Spleen (tissue), 11 donors: ENCODE results near the gene MASP1. TPM values are rescaled to one million over a fixed set of nuclear protein-coding genes. Genes with fewer than 3 reads are reported as not detected.

ENCODE experiments used
- DNase-seq: peaks from one replicate; pipeline ENCODE4 v3.0.0-alpha.2; 2020
- H3K27ac ChIP-seq, 8 donors: fragments of 200-600 bp; sonication (generic) in 7 of 8; 1 replicate in 4 of 8; 2 replicates in 4 of 8; pipeline versions ENCODE4 v1.5.0 to v1.8.0; 2016 to 2021; ENCODE audit warnings: inconsistent platforms in 4 of 8, mild to moderate bottlenecking in 4 of 8, moderate library complexity in 1 of 8
- H3K27me3 ChIP-seq, 7 donors: fragments of 200-600 bp; sonication (generic) in 6 of 7; replicated peaks in 1 of 7; 1 replicate in 4 of 7; 2 replicates in 3 of 7; pipeline versions ENCODE4 v1.5.0 to v1.8.0; 2016 to 2021; ENCODE audit warnings: inconsistent platforms in 3 of 7, mild to moderate bottlenecking in 1 of 7
- H3K36me3 ChIP-seq, 6 donors: fragments of 200-600 bp; sonication (generic) in 5 of 6; 1 replicate in 4 of 6; 2 replicates in 2 of 6; pipeline versions ENCODE4 v1.5.0 to v1.8.0; 2016 to 2021; ENCODE audit warnings: inconsistent platforms in 2 of 6
- H3K4me1 ChIP-seq, 6 donors: fragments of 200-600 bp; sonication (generic) in 5 of 6; 1 replicate in 3 of 6; 2 replicates in 3 of 6; pipeline versions ENCODE4 v1.5.0 to v1.8.0; 2016 to 2021; ENCODE audit warnings: inconsistent platforms in 3 of 6
- H3K4me3 ChIP-seq, 8 donors: fragments of 200-600 bp; sonication (generic) in 7 of 8; 1 replicate in 4 of 8; 2 replicates in 4 of 8; pipeline versions ENCODE4 v1.5.0 to v1.8.0; 2016 to 2021; ENCODE audit warnings: inconsistent platforms in 4 of 8, mild to moderate bottlenecking in 4 of 8, moderate library complexity in 2 of 8
- H3K9me3 ChIP-seq, 8 donors: fragments of 200-600 bp; sonication (generic) in 7 of 8; 1 replicate in 4 of 8; 2 replicates in 4 of 8; pipeline versions ENCODE4 v1.5.0 to v1.8.0; 2016 to 2021; ENCODE audit warnings: inconsistent platforms in 4 of 8
- CTCF ChIP-seq, 11 experiments: fragments of 200-600 bp in 7 of 11; fragments of 450-650 bp in 4 of 11; sonication (generic) in 4 of 11; IDR thresholded peaks in 8 of 11; conservative IDR thresholded peaks in 3 of 11; 1 replicate in 7 of 11; 2 replicates in 4 of 11; pipeline versions ENCODE4 v1.4.0 to v1.8.0; 2016 to 2021; ENCODE audit warnings: antibody characterized with exemption in 11 of 11, inconsistent platforms in 4 of 11, mild to moderate bottlenecking in 1 of 11
- POLR2A ChIP-seq, 3 donors: fragments of 450-650 bp; IDR thresholded peaks; one replicate each; pipeline ENCODE4 v1.5.1; 2017; ENCODE audit warnings: antibody characterized with exemption in 3 of 3, mild to moderate bottlenecking in 1 of 3
- POLR2AphosphoS5 ChIP-seq, 3 donors: sonication (generic); formaldehyde crosslinking; IDR thresholded peaks; one replicate each; pipeline ENCODE4 v1.5.1; 2017; ENCODE audit warnings: antibody characterized with exemption in 3 of 3
- WGBS, 5 donors: extraction: QIAGEN DNeasy Blood & Tissue Kit in 3 of 5; methylation state at CpG; one replicate each; pipeline versions ENCODE4 v1.1.5 to v1.1.7; 2013 to 2018; 5-methylcytosine and 5-hydroxymethylcytosine counted together
- intact Hi-C: fragments of 100-400 bp; cut with DNase I; formaldehyde crosslinking; loops from one replicate; pipeline ENCODE4 v1.15.0; 2023; ENCODE audit warnings: low total_unique reads
- polyA plus RNA-seq, 3 donors: library from polyadenylated mRNA; stranded (reverse); fragments of 200-250 nt; gene quantifications; one replicate each; pipeline ENCODE4 v1.2.1, GENCODE V29; 2013
- total RNA-seq, 7 donors: library from RNA; depleted of rRNA in 3 of 7; stranded (reverse); fragments of >200 nt in 3 of 7; fragmentation: NEBNext Ultra II Directional in 4 of 7; extraction: Animal tissue kit (Norgen Biotek cat#: 25700) in 4 of 7; gene quantifications; one replicate each; pipeline versions ENCODE4 v1.1.0 to v1.2.1, GENCODE V29; 2016 to 2021
- donor health status: healthy with polysubstance abuse.
- donor health status: DM: no; HTN: no; CAD: no; lungs with moderate emphysema.
- donor health status: DM: no; HTN: no; CAD: no.
- donor health status: Bipolar disorder and iron deficiency.
- donor health status: healthy.
- donor health status: DM: no; HTN: no; CAD: no.
- donor health status: DM: yes; HTN: yes; CAD: no.

MASP1 gene
- total and polyA plus RNA-seq, 10 donors: 0.05 to 1.9 (median 0.39) TPM; not detected in 2

GRCh38 chr3:187212705-187213104 lies 78.8 kb downstream of the MASP1 start:
- intact Hi-C loops: loop anchor here (10.0 kb wide), 1 partner anchor 502 kb away; no protein-coding TSS in a partner anchor
- peaks cover 0 to 10% (median 3%) of the 10 kb centered on the region in 6 donors for H3K4me1 ChIP-seq
- no peak for DNase-seq
- WGBS, 5 donors: 75 to 85% (median 81%) methylated on average over 4 of the region's 4 CpGs
- no peaks in the 10 kb centered on the region for H3K9me3 ChIP-seq
- no peak overlapping the region for H3K4me3 ChIP-seq
- TF ChIP-seq POLR2A (IDR thresholded peaks at IDR 0.05) (no peak), CTCF (IDR thresholded peaks at IDR 0.05 in 8 of 11, conservative IDR thresholded peaks at IDR 0.05 in 3 of 11) (no peak), POLR2AphosphoS5 (IDR thresholded peaks at IDR 0.05) (no peak)
- no peaks in the 10 kb centered on the region for H3K36me3 ChIP-seq
- H3K27ac ChIP-seq: no peak overlapping the region
- H3K27me3 ChIP-seq: no peaks in the 10 kb centered on the region

- DNase-seq: no peak
- peaks cover 0 to 10% (median 3%) of the 10 kb centered on the region in 6 donors for H3K4me1 ChIP-seq
- intact Hi-C loops: loop anchor here (10.0 kb wide), 1 partner anchor 503 kb away; no protein-coding TSS in a partner anchor
- TF ChIP-seq POLR2AphosphoS5 (IDR thresholded peaks at IDR 0.05) (no peak), POLR2A (IDR thresholded peaks at IDR 0.05) (no peak), CTCF (IDR thresholded peaks at IDR 0.05 in 8 of 11, conservative IDR thresholded peaks at IDR 0.05 in 3 of 11) (no peak)
- WGBS, 5 donors: 74 to 90% (median 81%) methylated on average over 3 of the region's 3 CpGs
- H3K27ac ChIP-seq: no peak overlapping the region
- H3K9me3 ChIP-seq: peaks cover 0 to 2% (median 0%) of the 10 kb centered on the region in 8 donors
- H3K36me3 ChIP-seq: no peaks in the 10 kb centered on the region
- no peaks in the 10 kb centered on the region for H3K27me3 ChIP-seq
- no peak overlapping the region for H3K4me3 ChIP-seq
Observed at GRCh38 chr3:187212196-187212545, 79.4 kb downstream of the MASP1 start.

- WGBS, 5 donors: 67 to 87% (median 83%) methylated on average over 3 of the region's 3 CpGs
- H3K27me3 ChIP-seq: no peaks in the 10 kb centered on the region
- intact Hi-C loops: loop anchor here (10.0 kb wide), 1 partner anchor 503 kb away; no protein-coding TSS in a partner anchor
- H3K4me1 ChIP-seq: peaks cover 0 to 10% (median 3%) of the 10 kb centered on the region in 6 donors
- no peaks in the 10 kb centered on the region for H3K36me3 ChIP-seq
- DNase-seq: no peak
- peaks cover 0 to 7% (median 0%) of the 10 kb centered on the region in 8 donors for H3K9me3 ChIP-seq
- no peak overlapping the region for H3K27ac ChIP-seq
- H3K4me3 ChIP-seq: no peak overlapping the region
- TF ChIP-seq POLR2A (IDR thresholded peaks at IDR 0.05): no peak
- TF ChIP-seq CTCF (IDR thresholded peaks at IDR 0.05 in 8 of 11, conservative IDR thresholded peaks at IDR 0.05 in 3 of 11): no peak
- TF ChIP-seq POLR2AphosphoS5 (IDR thresholded peaks at IDR 0.05): no peak
Observed at GRCh38 chr3:187211532-187212195, 79.9 kb downstream of the MASP1 start.

- no peak for DNase-seq
- peaks cover 0 to 10% (median 3%) of the 10 kb centered on the region in 6 donors for H3K4me1 ChIP-seq
- no peaks in the 10 kb centered on the region for H3K36me3 ChIP-seq
- 58 to 77% (median 71%) methylated on average over 6 of the region's 6 CpGs for WGBS, 5 donors
- no peak overlapping the region for H3K27ac ChIP-seq
- peaks cover 0 to 7% (median 0%) of the 10 kb centered on the region in 8 donors for H3K9me3 ChIP-seq
- no peak for TF ChIP-seq CTCF (IDR thresholded peaks at IDR 0.05 in 8 of 11, conservative IDR thresholded peaks at IDR 0.05 in 3 of 11)
- TF ChIP-seq POLR2A (IDR thresholded peaks at IDR 0.05): no peak
- no peak for TF ChIP-seq POLR2AphosphoS5 (IDR thresholded peaks at IDR 0.05)
- no peak overlapping the region for H3K4me3 ChIP-seq
- intact Hi-C loops: loop anchor here (10.0 kb wide), 1 partner anchor 504 kb away; no protein-coding TSS in a partner anchor
- no peaks in the 10 kb centered on the region for H3K27me3 ChIP-seq
Observed at GRCh38 chr3:187210545-187211327, 80.8 kb downstream of the MASP1 start.
